Liver (tissue), 3 donors: ENCODE measurements around the gene ADCY10.

ENCODE experiments used
- CTCF ChIP-seq: fragments of 150-350 bp; IDR thresholded peaks from 2 replicates; pipeline ENCODE4 v1.5.1; 2017; ENCODE audit warnings: improper control_type of control experiment, low read depth, low read length; ENCODE audit not compliant: missing input control
- EGR1 ChIP-seq, 2 donors: IDR thresholded peaks; 2 replicates each; pipeline ENCODE4 v1.6.1; 2016 to 2018; ENCODE audit warnings: antibody characterized with exemption in 2 of 2, low read depth in 2 of 2
- GABPA ChIP-seq, 2 donors: IDR thresholded peaks in 1 of 2; conservative IDR thresholded peaks in 1 of 2; 2 replicates each; pipeline ENCODE4 v1.6.1; 2016; ENCODE audit warnings: antibody characterized with exemption in 2 of 2, mild to moderate bottlenecking in 1 of 2, moderate library complexity in 1 of 2
- JUND ChIP-seq, 2 donors: IDR thresholded peaks; 2 replicates each; pipeline ENCODE4 v1.6.1; 2016; ENCODE audit warnings: antibody characterized with exemption in 2 of 2
- RXRA ChIP-seq, 2 donors: IDR thresholded peaks; 2 replicates each; pipeline ENCODE4 v1.6.1; 2017 to 2018; ENCODE audit warnings: antibody characterized with exemption in 2 of 2, mild to moderate bottlenecking in 1 of 2
- YY1 ChIP-seq: IDR thresholded peaks from 2 replicates; pipeline ENCODE4 v1.6.1; 2016; ENCODE audit warnings: antibody characterized with exemption, mild to moderate bottlenecking
- TF ChIP-seq, protein P1 (sequence below): IDR thresholded peaks from 2 replicates; pipeline ENCODE4 v1.6.1; 2016; ENCODE audit warnings: antibody characterized with exemption
- donor health status: healthy.
- donor health status: healthy.

DNA sequence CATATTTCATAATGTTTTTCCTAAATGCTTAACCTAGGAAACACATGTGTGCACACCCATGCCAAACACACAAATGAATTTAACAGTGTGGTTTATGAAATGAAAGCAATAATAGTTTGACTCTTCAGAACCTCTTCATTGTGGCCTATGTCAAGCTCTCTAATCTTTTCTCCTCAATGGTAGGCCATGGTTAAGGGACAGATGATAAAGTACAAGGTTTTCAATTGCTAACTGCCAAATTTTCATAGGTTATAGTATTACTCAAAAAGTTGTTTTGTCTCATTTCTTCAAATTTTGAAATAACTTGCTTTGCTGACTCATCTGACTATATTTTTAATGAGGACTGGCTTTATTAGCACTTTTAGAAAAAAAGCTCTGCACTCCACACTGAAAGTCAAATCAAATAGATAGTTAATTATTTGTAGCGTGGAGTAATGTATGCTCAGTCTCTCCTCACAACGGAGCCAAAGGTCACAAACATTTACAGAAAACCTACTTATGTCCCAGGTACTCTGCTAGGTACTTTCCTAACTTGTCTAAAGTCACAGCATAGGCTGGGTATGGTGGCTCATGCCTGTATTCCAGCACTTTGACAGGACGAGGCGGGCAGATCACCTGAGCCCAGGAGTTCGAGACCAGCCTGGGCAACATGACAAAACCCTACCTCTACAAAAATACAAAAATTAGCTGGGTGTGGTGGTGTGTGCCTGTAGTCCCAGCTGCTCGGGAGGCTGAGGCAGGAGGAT lies 3.0 kb upstream of the ADCY10 start:
- TF ChIP-seq YY1 (peak; percentile 87), CTCF (no peak), RXRA (IDR thresholded peaks at IDR 0.05) (peak; percentile 78 to 88), JUND (IDR thresholded peaks at IDR 0.05) (peak; percentile 50 to 74), GABPA (IDR thresholded peaks at IDR 0.05 in 1 of 2, conservative IDR thresholded peaks at IDR 0.05 in 1 of 2) (no peak), EGR1 (IDR thresholded peaks at IDR 0.05; ENCODE audit: low read depth in 2 of 2) (peak in 1 of 2 donors; percentile 30)
- TF ChIP-seq, protein P1, sequence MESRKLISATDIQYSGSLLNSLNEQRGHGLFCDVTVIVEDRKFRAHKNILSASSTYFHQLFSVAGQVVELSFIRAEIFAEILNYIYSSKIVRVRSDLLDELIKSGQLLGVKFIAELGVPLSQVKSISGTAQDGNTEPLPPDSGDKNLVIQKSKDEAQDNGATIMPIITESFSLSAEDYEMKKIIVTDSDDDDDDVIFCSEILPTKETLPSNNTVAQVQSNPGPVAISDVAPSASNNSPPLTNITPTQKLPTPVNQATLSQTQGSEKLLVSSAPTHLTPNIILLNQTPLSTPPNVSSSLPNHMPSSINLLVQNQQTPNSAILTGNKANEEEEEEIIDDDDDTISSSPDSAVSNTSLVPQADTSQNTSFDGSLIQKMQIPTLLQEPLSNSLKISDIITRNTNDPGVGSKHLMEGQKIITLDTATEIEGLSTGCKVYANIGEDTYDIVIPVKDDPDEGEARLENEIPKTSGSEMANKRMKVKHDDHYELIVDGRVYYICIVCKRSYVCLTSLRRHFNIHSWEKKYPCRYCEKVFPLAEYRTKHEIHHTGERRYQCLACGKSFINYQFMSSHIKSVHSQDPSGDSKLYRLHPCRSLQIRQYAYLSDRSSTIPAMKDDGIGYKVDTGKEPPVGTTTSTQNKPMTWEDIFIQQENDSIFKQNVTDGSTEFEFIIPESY, result peak; percentile 67
